Fibroblast of skin of left quadriceps (primary cell): ENCODE data around the gene PPL.
"Not testable (repeated sequence)": the region's sequence is repeated elsewhere in the genome, so short reads cannot be mapped to it uniquely, and the experiment has no call there.

ENCODE experiments used
- DNase-seq, 2 experiments: peaks; one replicate each; pipeline ENCODE4 v3.0.0-alpha.2; 2013; ENCODE audit warnings: low read depth in 2 of 2

The PPL gene

GRCh38 chr16:4957720-4958509, 21.0 kb upstream of the PPL start, which contains the start of gene SEC14L5:
SEC14L5 (plus strand) TSS chr16:4958330; CDS start chr16:4959324, 994 bp downstream.
- peak; percentile 94 to 95 for DNase-seq

GRCh38 chr16:4957420-4957719, 20.4 kb upstream of the PPL start:
- DNase-seq = no peak

GRCh38 chr16:4954714-4955113, 17.8 kb upstream of the PPL start:
- no peak for DNase-seq

DNA sequence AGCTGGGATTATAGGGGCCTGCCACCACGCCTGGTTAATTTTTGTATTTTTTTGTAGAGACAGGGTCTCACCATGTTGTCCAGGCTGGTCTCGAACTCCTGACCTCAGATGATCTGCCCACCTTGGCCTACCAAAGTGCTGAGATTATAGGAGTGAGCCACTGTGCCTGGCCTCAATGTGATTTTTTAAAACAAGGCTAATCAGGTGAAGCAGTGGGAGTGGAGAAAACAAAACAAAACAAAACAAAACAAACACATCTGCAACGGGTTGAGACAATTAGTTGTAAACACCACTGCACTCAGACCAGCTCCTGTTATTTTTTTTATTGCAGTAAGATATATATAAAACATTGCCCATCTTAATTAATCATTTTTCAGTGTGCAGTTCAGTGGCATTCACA, 14.6 kb upstream of the PPL start:
- DNase-seq = not testable (repeated sequence)

GRCh38 chr16:4949986-4950385, 13.0 kb upstream of the PPL start:
- DNase-seq = no peak

DNA sequence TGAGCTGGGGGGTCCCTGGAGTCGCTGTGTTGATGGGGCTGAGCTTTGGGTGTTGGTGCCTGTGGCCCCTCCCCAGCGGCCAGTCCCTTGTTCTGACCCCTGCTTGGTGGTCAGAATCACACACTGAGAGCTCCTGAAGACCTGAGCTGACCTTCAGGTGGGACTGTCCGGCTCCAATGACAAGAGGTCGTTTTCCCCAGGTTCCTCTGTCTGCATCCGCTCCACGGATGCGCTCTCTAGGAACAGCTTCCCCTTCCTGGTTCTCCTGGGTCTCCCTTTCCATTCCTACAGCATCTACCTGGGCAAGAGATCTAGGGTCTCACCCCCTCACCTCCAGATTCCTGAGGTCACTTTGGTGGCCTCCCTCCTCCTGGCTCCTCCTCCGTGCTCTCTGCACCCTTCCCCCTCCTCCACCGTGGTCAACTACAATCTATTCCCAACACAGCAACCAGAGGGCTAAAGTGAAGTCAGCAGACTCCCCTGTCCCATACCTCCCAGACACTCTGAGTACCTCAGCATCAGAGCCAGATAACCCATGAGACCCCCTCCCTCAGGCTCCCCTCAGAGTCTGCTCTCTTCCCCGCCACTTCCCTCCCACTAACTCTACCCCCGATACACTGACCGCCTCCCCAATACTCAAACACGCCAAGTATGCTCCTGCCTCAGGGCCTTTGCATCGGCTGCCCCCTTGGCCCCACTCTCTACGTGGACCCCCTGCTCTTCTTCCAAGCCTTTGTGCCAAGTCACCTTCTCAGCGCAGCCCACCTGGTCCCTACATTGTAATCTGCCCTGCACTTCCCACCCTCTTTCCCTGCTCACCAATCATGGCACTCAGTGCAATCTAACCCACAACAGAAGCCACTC, 12.2 kb upstream of the PPL start:
- no peak for DNase-seq

- DNase-seq = no peak
Measured at GRCh38 chr16:4947722-4948503, 11.0 kb upstream of the PPL start.

DNA sequence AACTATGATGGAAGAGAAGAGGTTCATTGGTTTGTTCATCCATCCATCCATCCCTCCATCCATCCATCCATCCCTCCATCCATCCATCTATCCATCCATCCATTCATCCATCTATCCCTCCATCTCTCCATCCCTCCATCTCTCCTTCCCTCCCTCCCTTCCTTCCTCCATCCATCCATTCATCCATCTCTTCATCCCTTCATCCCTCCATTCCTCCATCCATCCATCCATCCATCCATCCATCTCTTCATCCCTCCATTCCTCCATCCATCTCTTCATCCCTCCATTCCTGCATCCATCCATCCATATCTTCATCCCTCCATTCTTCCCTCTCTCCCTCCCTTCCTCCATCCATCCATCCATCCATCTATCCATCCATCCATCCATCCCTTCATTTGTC, 10.0 kb upstream of the PPL start:
- no peak for DNase-seq

DNA sequence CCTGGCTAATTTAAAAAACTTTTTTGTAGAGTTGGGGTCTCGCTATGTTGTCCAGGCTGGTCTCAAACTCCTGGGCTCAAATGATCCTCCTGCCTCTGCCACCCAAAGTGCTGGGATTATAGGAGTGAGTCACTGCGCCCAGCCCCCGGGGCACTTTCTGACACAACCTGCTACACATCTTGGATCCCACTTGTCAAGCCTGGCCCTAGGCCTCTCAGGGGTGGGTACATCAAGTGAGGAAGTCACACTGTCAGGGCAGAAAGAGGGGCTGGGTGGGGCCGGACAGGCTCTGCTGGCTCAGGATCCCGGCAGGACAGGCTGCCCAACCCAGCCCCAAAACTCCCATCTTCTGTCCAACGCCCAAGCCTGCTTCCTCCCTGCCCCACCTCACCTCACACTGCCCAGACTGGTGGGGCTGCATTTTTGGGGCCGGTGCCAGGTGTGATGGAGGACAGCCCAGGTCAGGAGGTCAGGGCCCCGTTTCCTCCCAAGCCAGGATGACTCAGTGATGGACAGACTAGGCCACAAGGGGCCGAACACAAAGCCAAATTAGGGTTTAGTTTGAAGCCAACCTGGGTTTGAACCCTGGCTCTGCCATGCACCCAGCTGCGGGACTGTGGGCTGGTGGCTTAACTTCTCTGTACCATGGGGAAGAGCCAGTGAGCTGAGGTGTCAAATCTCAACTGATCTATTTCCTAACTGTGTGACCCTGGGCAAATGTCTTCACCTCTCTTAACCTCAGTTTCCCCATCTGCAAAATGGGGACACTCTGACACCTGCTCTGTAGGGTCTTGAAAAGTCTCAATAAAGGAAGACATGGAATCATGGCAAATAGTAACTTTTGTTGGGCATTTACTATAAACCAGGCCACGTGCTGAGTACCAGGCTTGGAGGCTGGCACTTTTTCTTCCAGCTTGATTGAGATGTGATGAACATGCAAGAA, 8.9 kb upstream of the PPL start:
- DNase-seq = no peak

- peak; percentile 92 to 93 for DNase-seq
Measured at GRCh38 chr16:4944333-4945281, 7.7 kb upstream of the PPL start.

GRCh38 chr16:4942481-4942880, 5.5 kb upstream of the PPL start:
- DNase-seq = no peak

DNA sequence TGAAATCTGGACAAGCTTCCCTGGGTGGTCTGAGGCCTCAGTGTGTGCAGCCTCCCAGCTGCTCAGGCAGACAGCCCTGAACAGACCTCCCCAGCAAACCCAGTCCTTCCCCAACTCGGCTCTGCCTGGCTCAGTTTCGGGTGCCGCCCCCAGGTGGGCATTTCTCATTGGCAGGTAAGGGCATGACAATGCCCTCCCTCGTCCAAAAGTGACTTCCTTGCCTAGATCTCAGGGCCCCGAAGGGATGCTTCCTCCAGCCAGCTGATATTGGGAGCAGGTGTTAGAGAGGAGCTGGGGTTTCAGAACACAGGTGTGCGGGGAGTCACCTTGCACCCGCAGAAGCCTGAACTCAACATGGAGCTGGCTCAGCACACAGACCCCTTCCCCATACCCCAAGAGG, 3.8 kb upstream of the PPL start:
- DNase-seq = no peak

DNA sequence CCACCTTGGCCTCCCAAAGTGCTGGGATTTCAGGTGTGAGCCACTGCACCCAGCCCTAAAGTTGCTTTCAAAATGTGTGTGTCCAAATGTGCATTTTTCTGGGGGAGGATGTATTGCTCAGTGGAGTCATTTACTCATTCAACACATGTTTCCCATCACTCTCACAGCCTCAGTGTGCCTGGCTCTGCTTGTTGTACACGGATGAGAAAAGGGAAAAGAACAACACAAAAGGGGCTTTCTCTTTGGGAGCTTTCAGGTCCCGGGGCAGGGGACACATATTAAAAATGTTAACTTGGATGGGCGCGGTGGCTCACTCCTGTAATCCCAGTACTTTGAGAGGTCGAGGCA, 1.7 kb upstream of the PPL start:
- DNase-seq = no peak

DNA sequence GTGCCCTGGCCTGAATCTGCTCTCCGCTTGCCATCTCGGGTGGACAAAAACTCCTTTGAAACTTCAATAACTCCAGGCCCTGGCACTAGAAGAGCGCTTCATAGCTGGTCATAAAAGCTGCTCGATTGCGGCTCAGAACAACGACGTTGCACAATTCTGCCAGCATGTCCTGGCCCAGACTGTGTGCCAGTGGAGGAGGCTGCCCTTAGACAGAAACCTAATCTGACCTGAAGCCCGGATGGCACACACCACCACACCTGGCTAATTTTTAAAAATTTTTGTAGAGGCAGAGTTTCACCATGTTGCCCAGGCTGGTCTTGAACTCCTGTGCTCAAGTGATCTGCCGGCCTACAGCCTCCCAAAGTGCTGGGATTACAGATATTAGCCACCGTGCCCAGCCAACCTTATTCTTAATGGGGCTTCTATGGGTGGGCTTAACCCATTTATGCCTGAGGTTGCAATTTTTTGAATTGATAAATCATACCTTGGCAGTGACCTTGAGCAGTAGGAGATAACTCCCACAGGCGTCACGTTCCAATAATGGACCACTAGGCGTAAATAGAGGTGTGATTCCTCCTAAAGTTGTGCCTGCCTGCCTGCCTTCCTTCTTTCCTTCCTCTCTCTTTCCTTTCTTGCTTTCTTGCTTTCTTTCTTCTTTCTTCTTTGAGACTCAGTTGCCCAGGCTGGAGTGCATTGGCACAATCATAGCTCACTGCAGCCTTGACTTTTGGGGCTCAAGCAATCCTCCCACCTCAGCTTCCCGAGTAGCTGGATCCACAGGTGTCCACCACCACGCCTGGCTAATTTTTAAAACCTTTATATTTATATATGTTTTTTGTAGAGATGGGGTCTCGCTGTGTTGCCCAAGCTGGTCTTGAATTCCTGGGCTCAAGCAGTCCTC, 1.1 kb upstream of the PPL start:
- DNase-seq = no peak

GRCh38 chr16:4936181-4936990, 562 bp downstream of the PPL start:
- no peak for DNase-seq

DNA sequence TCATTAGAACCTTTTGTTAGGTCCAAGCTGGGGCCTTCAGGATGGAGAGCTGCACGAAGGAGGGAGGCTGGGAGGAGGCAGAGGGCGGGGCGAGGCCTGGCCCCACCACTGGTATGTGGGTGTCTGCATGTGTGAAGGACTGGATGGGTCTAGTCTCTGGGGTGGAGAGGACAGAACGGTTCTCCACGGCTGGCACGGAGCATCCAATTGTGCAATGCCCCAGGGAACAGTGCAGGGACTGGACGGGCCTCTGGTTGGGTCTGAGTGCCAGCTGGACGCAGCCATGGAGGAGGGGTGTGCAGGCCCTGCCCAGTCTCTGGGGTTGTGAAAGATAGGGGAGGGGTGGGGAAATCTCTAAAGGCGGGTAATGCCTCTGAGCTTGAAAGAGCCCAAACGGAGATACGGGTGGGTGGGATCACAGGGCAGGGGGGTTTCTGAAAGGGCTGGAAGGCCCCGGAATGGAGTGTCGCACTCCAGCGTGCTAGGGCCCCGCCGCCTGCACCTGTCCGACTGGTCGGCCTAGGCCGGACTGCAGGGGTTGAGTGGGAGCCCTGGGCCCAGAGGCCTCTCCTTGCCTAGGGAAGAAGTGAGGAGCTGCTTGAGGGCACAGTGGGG, 1.6 kb downstream of the PPL start:
- no peak for DNase-seq

- no peak for DNase-seq
Measured at GRCh38 chr16:4934591-4934990, 2.4 kb downstream of the PPL start.

DNA sequence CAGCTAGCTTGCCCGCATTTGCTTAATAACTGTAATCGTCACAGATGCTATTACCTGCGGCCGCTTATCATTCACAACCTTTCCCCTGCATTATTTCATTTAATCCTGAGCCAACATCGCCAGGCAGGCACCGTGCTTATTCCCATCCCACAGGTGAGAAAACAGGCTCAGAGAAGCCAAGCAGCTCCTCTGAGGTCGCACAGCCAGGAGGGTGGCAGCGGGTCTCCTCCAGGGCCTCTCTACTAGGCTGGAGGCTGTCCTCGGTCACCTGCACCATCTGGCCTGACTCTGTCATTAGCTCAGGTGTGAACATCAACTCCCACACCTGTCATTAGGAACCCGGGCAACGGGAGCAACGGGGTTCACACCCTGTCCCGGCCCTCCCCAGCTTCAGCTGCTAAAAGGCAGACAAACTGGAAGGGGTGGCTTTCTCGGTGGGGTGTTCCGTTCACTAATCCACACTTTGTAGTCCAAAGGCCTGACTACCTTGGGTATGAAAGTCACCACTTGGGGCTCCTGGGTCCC, 3.0 kb downstream of the PPL start:
- no peak for DNase-seq
